HEK293 (cell line): ENCODE measurements around the gene NPDC1.

Experiments
- BCL11A ChIP-seq: fragments of 450-650 bp; formaldehyde crosslinking; IDR thresholded peaks from 2 replicates; pipeline ENCODE4 v1.5.1; 2016; ENCODE audit warnings: low read depth, missing biosample characterization, missing genetic modification characterization
- TCF7L2 ChIP-seq: IDR thresholded peaks from 2 replicates; pipeline ENCODE4 v1.6.1; 2011; ENCODE audit warnings: low read depth, mild to moderate bottlenecking, inconsistent platforms, low read length, moderate library complexity, borderline replicate concordance
- ZBTB7A ChIP-seq: fragments of 450-650 bp; formaldehyde crosslinking; IDR thresholded peaks from 2 replicates; pipeline ENCODE4 v1.5.1; 2016; ENCODE audit warnings: low read depth, missing biosample characterization, missing genetic modification characterization
- ZEB2 ChIP-seq: fragments of 450-650 bp; formaldehyde crosslinking; IDR thresholded peaks from 2 replicates; pipeline ENCODE4 v1.5.1; 2016; ENCODE audit warnings: missing biosample characterization, missing genetic modification characterization
- ZNF132 ChIP-seq: fragments of 450-650 bp; formaldehyde crosslinking; IDR thresholded peaks from 2 replicates; pipeline ENCODE4 v1.5.1; 2017; ENCODE audit warnings: missing biosample characterization, missing genetic modification characterization, borderline replicate concordance
- ZNF274 ChIP-seq, 2 experiments: fragments of 200-500 bp in 1 of 2; fragments of 450-650 bp in 1 of 2; sonication (Bioruptor generic) in 1 of 2; formaldehyde crosslinking in 1 of 2; IDR thresholded peaks; 2 replicates each; pipeline versions ENCODE4 v1.5.1 to v1.6.1; 2014 to 2016; ENCODE audit warnings: borderline replicate concordance in 1 of 2, inconsistent platforms in 1 of 2, low read length in 1 of 2, missing biosample characterization in 1 of 2, missing genetic modification characterization in 1 of 2
- TF ChIP-seq, protein P1 (sequence below): fragments of 450-650 bp; formaldehyde crosslinking; IDR thresholded peaks from 2 replicates; pipeline ENCODE4 v1.5.1; 2016; ENCODE audit warnings: missing biosample characterization, missing genetic modification characterization
- TF ChIP-seq, protein P2 (sequence below): fragments of 450-650 bp; formaldehyde crosslinking; IDR thresholded peaks from 2 replicates; pipeline ENCODE4 v1.5.1; 2016; ENCODE audit warnings: missing biosample characterization, missing genetic modification characterization
- TF ChIP-seq, protein P3 (sequence below): fragments of 450-650 bp; formaldehyde crosslinking; IDR thresholded peaks from 2 replicates; pipeline ENCODE4 v1.5.1; 2016; ENCODE audit warnings: missing biosample characterization, missing genetic modification characterization, borderline replicate concordance
- TF ChIP-seq, protein P4 (sequence below): fragments of 450-650 bp; formaldehyde crosslinking; IDR thresholded peaks from 2 replicates; pipeline ENCODE4 v1.5.1; 2016; ENCODE audit warnings: missing biosample characterization, missing genetic modification characterization
- TF ChIP-seq, protein P5 (sequence below): fragments of 450-650 bp; formaldehyde crosslinking; IDR thresholded peaks from 2 replicates; pipeline ENCODE4 v1.5.1; 2016; ENCODE audit warnings: missing biosample characterization, missing genetic modification characterization, low read depth
- TF ChIP-seq, protein P6 (sequence below): fragments of 450-650 bp; formaldehyde crosslinking; IDR thresholded peaks from 2 replicates; pipeline ENCODE4 v1.5.1; 2016; ENCODE audit warnings: missing biosample characterization, missing genetic modification characterization, borderline replicate concordance

DNA sequence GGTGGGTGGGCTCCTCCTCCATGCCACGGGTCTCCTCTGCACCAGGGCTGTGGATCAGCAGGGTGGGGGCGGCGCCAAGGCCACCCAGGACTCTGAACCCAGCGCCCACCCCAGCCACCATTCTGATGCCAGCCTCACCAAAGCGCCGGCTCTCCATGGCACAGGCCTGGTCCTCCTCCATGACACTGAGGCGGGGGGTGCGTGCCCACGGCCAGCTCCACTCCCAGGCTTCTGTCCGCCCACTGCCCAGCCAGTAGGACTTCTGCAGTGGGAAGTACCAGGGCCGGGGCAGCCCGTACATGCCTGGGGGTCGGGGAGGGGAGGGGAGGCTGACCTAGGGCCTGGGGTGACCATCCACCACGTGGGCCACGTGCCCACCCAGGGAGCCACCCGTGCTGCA, 29.5 kb downstream of the NPDC1 start:
- TF ChIP-seq, protein P1, sequence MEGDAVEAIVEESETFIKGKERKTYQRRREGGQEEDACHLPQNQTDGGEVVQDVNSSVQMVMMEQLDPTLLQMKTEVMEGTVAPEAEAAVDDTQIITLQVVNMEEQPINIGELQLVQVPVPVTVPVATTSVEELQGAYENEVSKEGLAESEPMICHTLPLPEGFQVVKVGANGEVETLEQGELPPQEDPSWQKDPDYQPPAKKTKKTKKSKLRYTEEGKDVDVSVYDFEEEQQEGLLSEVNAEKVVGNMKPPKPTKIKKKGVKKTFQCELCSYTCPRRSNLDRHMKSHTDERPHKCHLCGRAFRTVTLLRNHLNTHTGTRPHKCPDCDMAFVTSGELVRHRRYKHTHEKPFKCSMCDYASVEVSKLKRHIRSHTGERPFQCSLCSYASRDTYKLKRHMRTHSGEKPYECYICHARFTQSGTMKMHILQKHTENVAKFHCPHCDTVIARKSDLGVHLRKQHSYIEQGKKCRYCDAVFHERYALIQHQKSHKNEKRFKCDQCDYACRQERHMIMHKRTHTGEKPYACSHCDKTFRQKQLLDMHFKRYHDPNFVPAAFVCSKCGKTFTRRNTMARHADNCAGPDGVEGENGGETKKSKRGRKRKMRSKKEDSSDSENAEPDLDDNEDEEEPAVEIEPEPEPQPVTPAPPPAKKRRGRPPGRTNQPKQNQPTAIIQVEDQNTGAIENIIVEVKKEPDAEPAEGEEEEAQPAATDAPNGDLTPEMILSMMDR (tag by site-specific recombination): no peak
- TF ChIP-seq, protein P2, sequence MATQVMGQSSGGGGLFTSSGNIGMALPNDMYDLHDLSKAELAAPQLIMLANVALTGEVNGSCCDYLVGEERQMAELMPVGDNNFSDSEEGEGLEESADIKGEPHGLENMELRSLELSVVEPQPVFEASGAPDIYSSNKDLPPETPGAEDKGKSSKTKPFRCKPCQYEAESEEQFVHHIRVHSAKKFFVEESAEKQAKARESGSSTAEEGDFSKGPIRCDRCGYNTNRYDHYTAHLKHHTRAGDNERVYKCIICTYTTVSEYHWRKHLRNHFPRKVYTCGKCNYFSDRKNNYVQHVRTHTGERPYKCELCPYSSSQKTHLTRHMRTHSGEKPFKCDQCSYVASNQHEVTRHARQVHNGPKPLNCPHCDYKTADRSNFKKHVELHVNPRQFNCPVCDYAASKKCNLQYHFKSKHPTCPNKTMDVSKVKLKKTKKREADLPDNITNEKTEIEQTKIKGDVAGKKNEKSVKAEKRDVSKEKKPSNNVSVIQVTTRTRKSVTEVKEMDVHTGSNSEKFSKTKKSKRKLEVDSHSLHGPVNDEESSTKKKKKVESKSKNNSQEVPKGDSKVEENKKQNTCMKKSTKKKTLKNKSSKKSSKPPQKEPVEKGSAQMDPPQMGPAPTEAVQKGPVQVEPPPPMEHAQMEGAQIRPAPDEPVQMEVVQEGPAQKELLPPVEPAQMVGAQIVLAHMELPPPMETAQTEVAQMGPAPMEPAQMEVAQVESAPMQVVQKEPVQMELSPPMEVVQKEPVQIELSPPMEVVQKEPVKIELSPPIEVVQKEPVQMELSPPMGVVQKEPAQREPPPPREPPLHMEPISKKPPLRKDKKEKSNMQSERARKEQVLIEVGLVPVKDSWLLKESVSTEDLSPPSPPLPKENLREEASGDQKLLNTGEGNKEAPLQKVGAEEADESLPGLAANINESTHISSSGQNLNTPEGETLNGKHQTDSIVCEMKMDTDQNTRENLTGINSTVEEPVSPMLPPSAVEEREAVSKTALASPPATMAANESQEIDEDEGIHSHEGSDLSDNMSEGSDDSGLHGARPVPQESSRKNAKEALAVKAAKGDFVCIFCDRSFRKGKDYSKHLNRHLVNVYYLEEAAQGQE (tag by site-specific recombination): no peak
- TF ChIP-seq ZNF132 (no peak), BCL11A (no peak), ZEB2 (no peak), ZBTB7A (tag by site-specific recombination) (no peak), ZNF274 (IDR thresholded peaks at IDR 0.05; ENCODE audit: low read length) (no peak), ZNF274 (tag by site-specific recombination; IDR thresholded peaks at IDR 0.05; ENCODE audit: borderline replicate concordance) (no peak), TCF7L2 (no peak)
- TF ChIP-seq, protein P3, sequence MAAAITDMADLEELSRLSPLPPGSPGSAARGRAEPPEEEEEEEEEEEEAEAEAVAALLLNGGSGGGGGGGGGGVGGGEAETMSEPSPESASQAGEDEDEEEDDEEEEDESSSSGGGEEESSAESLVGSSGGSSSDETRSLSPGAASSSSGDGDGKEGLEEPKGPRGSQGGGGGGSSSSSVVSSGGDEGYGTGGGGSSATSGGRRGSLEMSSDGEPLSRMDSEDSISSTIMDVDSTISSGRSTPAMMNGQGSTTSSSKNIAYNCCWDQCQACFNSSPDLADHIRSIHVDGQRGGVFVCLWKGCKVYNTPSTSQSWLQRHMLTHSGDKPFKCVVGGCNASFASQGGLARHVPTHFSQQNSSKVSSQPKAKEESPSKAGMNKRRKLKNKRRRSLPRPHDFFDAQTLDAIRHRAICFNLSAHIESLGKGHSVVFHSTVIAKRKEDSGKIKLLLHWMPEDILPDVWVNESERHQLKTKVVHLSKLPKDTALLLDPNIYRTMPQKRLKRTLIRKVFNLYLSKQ (tag by site-specific recombination): no peak
- TF ChIP-seq, protein P4, sequence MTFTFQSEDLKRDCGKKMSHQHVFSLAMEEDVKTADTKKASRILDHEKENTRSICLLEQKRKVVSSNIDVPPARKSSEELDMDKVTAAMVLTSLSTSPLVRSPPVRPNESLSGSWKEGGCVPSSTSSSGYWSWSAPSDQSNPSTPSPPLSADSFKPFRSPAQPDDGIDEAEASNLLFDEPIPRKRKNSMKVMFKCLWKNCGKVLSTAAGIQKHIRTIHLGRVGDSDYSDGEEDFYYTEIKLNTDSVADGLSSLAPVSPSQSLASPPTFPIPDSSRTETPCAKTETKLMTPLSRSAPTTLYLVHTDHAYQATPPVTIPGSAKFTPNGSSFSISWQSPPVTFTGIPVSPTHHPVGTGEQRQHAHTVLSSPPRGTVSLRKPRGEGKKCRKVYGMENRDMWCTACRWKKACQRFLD: no peak
- TF ChIP-seq, protein P5, sequence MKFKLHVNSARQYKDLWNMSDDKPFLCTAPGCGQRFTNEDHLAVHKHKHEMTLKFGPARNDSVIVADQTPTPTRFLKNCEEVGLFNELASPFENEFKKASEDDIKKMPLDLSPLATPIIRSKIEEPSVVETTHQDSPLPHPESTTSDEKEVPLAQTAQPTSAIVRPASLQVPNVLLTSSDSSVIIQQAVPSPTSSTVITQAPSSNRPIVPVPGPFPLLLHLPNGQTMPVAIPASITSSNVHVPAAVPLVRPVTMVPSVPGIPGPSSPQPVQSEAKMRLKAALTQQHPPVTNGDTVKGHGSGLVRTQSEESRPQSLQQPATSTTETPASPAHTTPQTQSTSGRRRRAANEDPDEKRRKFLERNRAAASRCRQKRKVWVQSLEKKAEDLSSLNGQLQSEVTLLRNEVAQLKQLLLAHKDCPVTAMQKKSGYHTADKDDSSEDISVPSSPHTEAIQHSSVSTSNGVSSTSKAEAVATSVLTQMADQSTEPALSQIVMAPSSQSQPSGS (tag by site-specific recombination): no peak
- TF ChIP-seq, protein P6, sequence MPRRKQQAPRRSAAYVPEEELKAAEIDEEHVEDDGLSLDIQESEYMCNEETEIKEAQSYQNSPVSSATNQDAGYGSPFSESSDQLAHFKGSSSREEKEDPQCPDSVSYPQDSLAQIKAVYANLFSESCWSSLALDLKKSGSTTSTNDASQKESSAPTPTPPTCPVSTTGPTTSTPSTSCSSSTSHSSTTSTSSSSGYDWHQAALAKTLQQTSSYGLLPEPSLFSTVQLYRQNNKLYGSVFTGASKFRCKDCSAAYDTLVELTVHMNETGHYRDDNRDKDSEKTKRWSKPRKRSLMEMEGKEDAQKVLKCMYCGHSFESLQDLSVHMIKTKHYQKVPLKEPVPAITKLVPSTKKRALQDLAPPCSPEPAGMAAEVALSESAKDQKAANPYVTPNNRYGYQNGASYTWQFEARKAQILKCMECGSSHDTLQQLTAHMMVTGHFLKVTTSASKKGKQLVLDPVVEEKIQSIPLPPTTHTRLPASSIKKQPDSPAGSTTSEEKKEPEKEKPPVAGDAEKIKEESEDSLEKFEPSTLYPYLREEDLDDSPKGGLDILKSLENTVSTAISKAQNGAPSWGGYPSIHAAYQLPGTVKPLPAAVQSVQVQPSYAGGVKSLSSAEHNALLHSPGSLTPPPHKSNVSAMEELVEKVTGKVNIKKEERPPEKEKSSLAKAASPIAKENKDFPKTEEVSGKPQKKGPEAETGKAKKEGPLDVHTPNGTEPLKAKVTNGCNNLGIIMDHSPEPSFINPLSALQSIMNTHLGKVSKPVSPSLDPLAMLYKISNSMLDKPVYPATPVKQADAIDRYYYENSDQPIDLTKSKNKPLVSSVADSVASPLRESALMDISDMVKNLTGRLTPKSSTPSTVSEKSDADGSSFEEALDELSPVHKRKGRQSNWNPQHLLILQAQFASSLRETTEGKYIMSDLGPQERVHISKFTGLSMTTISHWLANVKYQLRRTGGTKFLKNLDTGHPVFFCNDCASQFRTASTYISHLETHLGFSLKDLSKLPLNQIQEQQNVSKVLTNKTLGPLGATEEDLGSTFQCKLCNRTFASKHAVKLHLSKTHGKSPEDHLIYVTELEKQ (tag by site-specific recombination): no peak
